ENCODE data around the gene PSME2. TPM values are rescaled to one million over a fixed set of nuclear protein-coding genes. Genes with fewer than 3 reads are reported as not detected.

PSME2 gene
- total RNA-seq, 1 experiment from 2014 or later = 172 TPM

DNA sequence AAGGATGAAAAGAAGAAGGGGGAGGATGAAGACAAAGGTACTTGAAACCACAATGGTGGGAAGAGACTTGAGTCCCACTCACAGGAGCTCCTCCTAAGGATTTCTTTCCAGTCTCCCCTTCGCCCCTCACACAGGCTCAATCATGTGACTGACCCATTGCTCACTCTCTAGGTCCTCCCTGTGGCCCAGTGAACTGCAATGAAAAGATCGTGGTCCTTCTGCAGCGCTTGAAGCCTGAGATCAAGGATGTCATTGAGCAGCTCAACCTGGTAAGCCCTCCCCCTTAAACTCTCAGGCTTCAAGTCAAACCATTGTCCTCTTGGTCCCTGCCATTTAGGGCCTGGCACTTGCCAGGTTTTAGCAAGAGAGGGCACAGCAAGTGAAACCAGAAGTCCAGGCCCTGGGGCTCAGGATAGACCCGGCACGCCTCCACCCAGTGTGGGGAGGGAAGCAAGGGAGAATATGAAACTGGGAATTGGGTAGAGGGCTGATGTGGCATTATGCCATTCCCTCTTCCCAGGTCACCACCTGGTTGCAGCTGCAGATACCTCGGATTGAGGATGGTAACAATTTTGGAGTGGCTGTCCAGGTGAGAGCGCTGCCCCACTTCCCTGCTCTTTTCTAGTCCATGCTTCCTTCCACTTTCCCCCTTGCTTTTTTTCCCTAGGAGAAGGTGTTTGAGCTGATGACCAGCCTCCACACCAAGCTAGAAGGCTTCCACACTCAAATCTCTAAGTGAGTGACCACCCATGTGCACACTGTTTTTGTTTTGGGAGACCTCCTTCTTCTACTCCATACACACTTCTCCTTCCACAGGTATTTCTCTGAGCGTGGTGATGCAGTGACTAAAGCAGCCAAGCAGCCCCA lies 8.6 kb downstream of the PSME2 start:
- ChIA-PET POLR2A (ENCODE audit: low non-redundant PET) (interaction anchor here (0.5 kb wide), 1 partner anchor 27 kb away, joined by 3 read pairs; no protein-coding TSS in a partner anchor), CTCF (no interaction called here)
- no peak for DNase-seq (ENCODE audit: low spot score)
- no peak overlapping the region for H3K4me3 ChIP-seq (ENCODE audit: low read depth, low read length, poor library complexity, severe bottlenecking)
- no peak for TF ChIP-seq CTCF (conservative IDR thresholded peaks at IDR 0.05; ENCODE audit: low read depth, low read length)
- TF ChIP-seq EZH2 (IDR thresholded peaks at IDR 0.05; ENCODE audit: borderline replicate concordance, low read depth, low read length, poor library complexity, severe bottlenecking) = no peak
- peaks cover 28% of the 10 kb centered on the region for H3K36me3 ChIP-seq (ENCODE audit: insufficient read depth, low read length, poor library complexity, severe bottlenecking)
- no peaks in the 10 kb centered on the region for H3K27me3 ChIP-seq (replicated peaks; ENCODE audit: insufficient read depth, low read depth, low read length, poor library complexity)
- peak overlapping the region; percentile 84 for H3K27ac ChIP-seq (ENCODE audit: low read depth, low read length, poor library complexity, severe bottlenecking)
- intact Hi-C loops (cut with micrococcal nuclease; ENCODE audit: unreplicated experiment) = no loop called here
- no TSS peak for BruUV-seq (replicated peaks)
- peaks cover 13% of the 10 kb centered on the region for H3K4me1 ChIP-seq (ENCODE audit: insufficient read depth, low read length, poor library complexity, severe bottlenecking)
- H3K9me3 ChIP-seq (ENCODE audit: low read depth, low read length, poor library complexity, severe bottlenecking) = no peaks in the 10 kb centered on the region

DNA sequence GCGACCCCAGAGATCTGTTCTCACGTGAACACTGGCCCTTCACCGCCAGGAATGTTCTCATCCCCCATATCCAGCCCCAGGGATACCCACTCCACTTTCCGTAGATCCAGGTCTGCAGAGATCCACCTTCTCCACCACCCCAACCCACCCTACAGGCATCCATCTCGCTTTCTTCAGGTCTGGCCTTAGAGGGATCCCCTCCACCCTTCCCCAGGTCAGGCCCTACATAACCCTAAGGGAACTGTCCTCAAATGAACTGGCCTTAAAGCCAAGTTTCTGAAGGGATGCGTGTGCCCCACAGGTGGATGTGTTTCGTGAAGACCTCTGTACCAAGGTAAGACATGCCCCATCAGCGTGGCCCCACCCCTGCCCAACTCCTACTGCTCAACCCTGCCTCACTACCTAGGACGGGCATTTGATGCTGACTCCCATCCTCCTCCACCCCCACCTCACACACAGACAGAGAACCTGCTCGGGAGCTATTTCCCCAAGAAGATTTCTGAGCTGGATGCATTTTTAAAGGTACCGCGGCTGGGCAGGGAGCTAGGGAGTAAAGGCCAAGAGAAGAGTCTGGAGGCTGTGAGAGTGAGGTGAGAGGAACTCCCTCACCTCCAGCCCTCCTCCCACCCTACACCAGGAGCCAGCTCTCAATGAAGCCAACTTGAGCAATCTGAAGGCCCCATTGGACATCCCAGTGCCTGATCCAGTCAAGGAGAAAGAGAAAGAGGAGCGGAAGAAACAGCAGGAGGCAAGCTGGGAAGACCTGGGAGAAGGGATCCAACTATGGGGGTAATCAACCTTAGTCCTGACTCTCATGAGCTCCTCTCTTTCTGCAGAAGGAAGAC lies 9.5 kb downstream of the PSME2 start:
- CTCF ChIA-PET = no interaction called here

More for the DNA sequence above, 9.5 kb downstream of the PSME2 start:
- Histone ChIP-seq H3K27ac (ENCODE audit: low read depth, low read length, poor library complexity, severe bottlenecking) (peak overlapping the region; percentile 84), H3K4me1 (ENCODE audit: insufficient read depth, low read length, poor library complexity, severe bottlenecking) (peaks cover 13% of the 10 kb centered on the region), H3K9me3 (ENCODE audit: low read depth, low read length, poor library complexity, severe bottlenecking) (no peaks in the 10 kb centered on the region), H3K4me3 (ENCODE audit: low read depth, low read length, poor library complexity, severe bottlenecking) (peak overlapping the region; percentile 100), H3K36me3 (ENCODE audit: insufficient read depth, low read length, poor library complexity, severe bottlenecking) (peaks cover 28% of the 10 kb centered on the region), H3K27me3 (replicated peaks; ENCODE audit: insufficient read depth, low read depth, low read length, poor library complexity) (no peaks in the 10 kb centered on the region)
- POLR2A ChIA-PET (ENCODE audit: low non-redundant PET) = interaction anchor here (0.5 kb wide), 1 partner anchor 26 kb away, joined by 3 read pairs; no protein-coding TSS in a partner anchor
- TF ChIP-seq EZH2 (IDR thresholded peaks at IDR 0.05; ENCODE audit: borderline replicate concordance, low read depth, low read length, poor library complexity, severe bottlenecking) (no peak), CTCF (conservative IDR thresholded peaks at IDR 0.05; ENCODE audit: low read depth, low read length) (no peak)
- BruUV-seq (replicated peaks) = no TSS peak
- no peak for DNase-seq (ENCODE audit: low spot score)
- intact Hi-C loops (cut with micrococcal nuclease; ENCODE audit: unreplicated experiment) = no loop called here

All from A673 (cell line).